NCI-H1694 treated with DMSO at 0.1 percent for 48 hours (cell line): ENCODE results near the gene ZNF366.

Experiments used
- DNase-seq: peaks from one replicate; lab custom pipeline; 2025; lab: John Stamatoyannopoulos, UW

The ZNF366 gene

DNA sequence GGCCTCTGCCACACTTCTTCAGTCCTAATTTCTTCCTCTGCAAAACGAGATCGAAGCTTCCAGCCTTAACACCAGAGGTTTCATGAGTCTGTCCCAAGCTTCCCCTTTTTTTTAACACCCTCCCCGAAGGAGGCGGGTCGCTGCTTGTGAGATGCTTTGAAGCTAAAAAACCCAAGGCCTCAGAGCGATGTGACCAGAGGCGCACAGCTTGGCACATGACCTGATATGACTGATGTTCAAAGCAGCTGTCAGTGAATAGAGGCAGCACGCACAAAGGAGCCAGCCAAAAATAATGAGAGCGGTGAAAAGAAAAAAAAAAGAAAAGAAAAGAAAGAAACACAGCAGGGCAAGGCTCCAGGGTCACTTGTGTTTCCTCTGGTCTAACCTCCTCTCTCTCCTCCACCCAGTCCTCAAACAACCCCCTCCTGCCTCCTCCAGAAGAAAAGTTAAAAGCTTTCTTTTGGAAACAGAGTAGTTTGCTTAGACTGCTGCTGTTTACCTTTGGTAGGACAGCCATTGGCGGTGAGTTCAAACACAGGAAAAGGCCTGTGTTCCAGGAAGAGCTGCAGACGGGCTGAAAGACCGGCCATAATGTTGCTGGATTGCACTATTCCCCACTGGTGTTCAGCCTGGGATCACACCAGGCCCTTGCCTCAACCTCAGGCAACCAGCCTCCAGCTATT lies 10.9 kb upstream of the ZNF366 start:
- DNase-seq, result no peak

DNA sequence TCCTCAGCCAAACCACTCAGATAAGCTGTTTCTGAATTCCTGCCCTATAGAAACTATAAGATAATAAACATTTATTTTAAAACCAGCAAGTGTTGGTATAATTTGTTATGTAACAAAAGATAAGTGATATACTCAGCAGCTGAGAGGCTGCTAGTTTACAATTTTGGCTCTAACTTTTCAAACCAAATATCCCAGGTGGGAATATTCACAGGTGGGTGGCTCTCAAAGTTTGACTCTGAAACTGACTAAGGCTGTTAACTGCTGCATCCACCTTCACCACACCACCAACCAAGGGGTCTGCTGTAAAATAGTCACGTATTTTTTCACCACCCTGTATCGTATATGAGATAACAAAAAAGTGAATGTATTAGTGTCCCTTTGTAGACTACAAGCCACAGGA lies 9.7 kb upstream of the ZNF366 start:
- DNase-seq, result no peak

DNA sequence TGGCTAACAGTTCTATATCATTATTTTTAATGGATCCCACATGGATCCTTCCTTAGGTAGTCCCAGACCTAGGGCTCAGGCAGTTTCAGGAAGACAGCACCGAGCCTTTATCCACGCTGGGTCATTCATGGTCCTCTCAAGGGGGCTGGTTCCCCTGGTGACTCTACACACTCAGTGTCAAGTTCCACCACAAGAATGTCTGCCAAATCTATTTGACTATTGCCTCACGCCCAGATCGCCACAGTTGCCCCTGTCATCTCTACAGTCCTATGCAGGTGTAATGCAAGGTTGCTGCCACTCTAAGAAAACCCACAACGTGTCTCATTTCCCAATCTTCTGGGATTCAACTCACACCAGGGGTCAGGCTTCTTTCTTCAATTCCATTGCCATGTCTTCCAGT lies 8.0 kb upstream of the ZNF366 start:
- no peak for DNase-seq

DNA sequence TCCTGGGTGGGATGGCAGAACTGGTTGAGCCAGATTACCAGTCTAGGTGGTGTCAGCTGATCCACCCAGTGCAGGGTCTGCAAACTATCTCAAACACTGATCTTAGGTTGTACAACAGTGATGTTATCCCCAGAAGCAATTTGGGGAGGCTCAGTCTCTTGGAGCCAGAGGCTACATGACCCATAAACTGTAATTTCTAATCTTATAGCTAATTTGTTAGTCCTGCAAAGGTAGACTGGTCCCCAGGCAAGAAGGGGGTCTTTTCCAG lies 5.3 kb upstream of the ZNF366 start:
- no peak for DNase-seq

DNA sequence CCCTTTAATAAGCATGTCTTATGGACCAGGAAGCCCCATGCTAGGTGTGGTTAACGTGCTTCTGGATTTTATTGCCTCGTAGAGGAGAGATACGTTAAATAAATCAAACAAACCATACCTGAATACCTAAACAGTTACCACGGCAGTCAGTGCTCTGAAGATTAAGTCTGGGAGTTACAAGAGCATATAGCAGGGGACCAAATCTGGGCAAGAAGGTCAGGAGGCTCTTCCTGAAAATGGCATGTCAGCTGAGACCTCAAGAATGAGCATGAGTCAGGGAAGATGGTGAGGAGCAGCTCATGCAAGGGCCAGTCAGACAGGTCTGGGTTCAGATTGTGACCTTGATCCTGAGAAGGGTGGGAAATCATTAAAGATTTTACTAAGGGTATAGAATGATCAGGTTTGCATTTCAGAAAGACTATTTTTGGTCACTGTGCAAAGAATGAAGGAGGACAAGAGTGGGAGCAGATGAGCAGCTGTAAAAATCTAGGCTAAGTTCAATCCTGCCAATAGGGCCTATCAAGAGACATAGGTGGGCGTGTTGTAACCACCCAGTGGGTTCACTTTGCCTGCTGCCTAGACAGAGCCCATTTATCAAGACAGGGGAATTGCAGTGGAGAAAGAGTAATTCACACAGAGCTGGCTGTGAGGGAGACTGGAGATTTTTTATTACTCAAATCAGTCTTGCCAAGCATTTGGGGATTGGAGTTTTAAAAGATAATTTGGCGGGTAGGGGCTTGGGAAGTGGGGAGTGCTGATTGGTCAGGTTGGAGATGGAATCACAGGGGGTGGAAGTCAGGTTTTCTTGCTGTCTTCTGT lies 4.8 kb upstream of the ZNF366 start:
- no peak for DNase-seq

DNA sequence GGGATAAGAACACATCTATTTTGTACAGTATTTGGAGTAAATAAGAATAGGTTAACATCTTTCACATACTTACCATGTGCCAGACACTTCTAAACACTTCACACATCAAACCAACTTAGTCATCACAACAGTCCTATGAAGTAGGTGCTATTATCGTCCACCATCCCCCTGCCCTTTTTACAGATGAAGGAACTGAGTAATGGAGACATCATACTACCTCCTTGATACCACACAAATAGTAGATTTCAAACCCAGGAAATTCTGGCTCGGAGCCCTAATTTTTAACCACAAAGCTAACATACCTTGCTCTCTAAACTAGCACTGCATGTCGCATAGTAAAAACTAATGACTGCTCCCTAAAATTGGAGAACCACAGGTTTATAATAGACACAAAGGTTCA lies 4.2 kb upstream of the ZNF366 start:
- DNase-seq, result no peak

DNA sequence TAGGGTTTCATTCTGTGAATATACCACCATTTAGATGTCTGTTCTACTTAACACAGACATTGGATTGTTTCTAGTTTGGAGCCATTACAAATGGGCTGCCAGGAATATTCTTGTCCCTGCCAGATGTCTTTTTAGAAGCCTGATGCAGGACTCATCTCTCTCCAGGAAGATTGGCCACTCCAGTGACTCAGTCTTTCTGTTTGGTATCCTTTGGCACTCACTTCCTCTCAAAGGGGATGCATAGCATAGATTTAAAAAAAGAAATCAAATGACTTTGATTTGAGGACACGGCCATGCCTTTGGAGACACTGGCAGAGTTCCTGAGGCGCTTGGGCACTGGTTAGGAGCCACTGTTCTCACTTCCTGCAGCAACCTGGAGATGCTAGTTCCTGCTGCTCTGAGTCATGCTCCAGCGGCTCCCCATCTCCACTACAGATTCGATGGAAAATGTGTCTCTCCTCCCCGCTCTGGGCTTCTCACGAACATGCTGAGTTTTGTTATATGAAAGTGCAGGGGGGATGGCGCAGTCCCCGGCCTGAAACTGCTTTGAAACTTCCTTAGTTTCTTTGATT lies 3.5 kb upstream of the ZNF366 start:
- DNase-seq, result no peak

DNA sequence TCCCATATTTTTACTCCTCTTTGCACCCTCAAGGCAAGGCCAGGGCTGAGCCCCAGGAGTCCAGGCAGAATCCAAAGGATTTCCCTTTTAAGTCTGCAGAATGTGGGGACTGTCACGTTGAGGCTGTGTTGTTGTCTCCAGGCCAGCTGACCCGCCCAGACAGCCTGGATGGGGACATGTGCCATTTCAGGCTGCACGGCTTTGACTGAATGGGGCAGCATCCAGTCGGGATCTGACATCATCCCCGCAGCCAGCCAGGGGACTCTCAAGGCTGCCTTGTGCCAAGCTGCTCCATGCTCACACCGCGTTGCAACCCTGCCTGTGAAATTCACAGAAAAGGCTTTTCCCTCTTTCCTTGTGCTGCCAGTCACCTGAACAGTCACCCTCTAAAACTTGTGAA lies 2.2 kb upstream of the ZNF366 start:
- DNase-seq, result no peak

DNA sequence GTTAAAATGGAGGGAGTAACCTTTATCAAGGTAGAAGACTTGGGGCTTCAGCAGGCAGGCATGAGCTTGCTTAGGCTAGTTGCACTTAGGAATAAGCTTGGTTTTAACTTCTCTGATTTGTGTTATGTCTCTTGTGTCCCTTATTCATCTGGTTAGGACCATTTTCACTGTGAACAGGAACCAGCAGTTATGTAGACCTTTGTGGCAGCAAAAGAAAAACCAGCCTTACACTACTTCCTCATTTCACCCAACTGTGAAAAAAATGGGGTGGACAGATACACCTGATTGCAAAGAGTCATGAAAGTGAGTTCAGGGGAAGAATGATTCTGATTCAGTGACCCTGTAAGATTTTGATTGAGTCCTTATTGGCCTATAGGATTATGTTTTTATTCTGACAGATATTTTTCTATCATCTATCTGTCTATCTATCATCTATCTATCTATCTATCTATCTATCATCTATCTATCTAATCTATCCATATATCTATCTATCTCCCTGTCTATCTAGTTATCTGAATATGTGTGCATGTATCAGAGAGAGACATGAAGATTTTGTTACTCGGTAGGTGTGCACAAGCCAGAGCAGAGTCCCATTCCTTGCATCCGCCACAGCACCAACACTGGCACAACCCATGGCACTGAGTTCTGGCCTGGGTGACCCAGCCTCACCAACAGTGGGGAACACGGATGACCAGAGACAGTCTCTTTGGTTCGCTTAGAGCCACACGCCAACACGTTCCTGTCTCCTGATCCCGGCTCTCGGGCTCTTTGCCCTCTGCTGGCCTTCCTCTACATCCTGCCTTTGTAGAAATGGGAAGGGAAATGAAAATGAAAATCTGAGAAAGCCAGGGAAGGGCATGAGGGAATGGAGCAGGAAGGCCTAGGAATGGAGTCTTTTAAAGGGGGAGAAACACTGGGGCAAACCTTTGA lies 1.3 kb upstream of the ZNF366 start:
- no peak for DNase-seq

DNA sequence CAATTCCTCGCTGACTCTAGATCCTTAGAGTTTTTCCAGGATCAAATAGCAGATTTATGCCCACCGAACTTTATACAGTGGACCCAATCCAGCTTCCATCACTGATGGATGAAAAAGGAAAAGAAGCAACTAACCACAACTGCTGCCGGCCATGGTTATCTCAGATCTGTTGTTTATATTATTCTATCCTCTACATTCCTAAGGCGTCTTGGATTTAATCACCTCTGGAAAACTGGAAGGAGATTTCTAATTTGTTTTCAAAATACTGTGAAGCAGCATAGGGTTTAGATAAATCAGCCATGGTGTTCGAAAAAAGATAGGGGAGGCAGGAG lies 663 bp upstream of the ZNF366 start:
- no peak for DNase-seq

DNA sequence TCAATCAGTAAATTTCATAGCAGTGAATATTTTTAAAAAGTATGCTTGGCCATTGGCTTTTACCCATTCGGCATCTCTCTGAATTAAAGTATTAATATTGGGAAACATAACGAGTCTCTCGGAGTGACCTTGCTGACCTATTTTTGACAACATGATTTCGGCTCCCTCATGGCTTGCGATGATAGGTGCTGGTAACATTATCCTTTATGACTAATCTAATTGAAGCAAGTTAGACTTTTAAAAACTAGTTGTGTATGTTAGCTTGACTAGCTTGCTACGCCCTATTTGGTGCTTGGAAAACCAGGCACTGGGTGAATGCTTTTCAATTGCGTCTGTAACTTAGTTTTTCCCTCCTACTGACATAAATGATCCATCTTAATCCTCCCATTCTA lies 1.1 kb downstream of the ZNF366 start:
- DNase-seq, result no peak

DNA sequence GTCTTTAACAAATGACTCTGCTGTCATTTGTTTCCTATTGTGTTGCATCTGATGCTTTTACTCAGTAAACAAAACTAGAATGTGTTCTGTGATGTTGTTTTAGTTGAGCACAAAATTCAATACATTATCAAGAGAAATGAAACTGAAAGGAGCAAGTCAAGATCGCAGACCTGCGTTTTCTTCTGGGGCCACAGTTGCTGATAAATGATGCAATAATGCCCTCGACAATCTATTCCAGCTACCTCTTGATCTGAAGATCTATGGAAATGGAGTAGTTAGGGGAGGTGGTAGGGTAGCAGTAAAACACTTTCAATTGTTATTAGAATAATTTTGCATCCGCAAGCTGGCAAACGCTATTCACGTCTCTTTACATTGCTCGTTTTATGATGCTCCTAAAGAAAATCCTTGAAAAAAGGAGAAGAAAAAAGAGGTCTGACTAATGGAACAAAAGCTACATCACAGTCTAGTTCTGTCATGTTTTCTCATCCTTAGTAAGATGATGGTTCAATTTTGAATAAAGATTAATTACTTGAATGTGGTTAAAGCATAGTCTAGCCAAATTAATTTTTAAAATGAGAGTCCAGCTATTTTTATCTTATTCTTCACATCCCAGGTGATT lies 1.6 kb downstream of the ZNF366 start:
- DNase-seq, result no peak

DNA sequence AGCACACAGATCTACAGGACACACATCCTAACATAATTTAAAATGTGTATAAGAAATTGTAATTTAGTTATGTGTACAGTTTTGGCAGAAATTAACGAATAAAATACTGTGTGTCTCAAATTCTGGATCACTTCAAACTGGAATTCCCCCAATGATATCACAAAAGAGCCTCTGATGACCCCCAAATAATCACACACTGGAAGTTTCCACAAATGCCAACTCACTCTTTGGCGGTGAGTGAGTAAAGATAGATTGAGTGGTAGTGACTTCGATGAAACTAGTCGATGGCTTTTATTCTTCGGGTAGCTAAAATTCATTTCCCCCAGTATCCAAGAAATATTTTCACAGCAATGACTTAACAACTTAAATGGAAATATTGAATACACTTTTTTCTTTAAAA lies 2.2 kb downstream of the ZNF366 start:
- DNase-seq, result no peak

DNA sequence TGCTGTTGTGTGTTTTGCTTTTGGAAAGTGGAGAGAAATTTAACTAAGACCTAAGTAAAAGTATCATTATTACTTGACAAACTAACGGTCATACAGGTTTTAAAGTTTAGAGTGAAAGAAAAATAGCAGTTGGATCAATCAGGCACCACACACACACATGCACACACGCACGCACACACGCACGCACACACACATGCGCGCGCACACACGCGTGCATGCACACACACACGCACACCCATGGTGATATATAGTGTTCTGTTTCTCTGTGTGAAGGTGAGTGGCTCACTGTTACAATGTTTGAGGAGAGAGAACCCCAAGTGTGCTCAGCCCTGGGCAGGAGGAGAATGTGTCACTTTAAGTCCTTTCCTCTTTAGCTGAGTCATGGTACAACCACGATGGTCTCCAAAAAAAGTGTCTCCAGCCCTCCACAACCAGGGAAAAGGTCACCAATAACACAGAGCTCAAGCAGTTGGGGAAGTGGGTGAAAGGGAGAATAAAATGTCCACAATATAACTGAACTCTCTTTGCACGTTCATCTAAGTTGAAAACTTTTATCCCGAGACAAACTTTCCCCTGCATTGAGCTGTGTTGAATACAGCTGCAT lies 3.2 kb downstream of the ZNF366 start:
- DNase-seq, result no peak

DNA sequence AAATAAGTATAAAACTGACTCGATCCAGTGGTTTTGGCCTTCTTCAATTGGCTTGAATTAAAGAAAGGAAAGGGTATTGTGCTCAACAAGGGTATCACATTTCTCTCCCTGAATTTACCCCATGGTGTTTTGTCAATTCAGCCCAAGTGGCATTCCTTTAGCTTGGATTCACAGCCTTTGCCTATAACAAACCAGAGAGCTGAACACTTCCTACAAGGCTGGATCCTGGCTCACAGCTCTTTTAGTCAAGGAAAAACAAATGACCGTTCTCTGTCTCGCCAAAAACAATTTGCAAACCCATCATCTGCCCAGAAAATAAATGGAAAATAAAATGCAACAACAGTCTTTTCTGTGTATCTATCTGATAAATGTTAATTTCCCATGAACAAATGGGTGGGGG lies 5.7 kb downstream of the ZNF366 start:
- no peak for DNase-seq

DNA sequence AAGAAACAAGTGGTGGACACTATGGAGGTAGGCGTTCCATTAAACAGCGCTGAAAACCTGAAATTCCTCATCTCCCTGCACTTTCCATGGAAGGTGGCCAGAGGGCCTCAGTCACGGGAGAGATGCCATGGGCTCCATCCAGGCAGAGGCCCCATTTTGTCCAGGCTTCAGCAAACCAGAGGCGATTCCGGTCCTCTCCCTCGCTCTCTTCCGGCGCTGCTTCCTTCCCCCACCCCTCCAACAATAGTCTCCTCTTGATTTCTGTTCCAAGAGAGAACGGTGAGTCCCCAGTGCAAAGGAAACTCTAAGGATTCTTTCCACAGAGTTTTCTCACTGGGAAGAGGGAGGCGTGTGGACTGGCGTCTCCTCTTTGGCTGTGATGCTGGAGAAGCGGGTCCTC lies 7.5 kb downstream of the ZNF366 start:
- DNase-seq, result no peak

DNA sequence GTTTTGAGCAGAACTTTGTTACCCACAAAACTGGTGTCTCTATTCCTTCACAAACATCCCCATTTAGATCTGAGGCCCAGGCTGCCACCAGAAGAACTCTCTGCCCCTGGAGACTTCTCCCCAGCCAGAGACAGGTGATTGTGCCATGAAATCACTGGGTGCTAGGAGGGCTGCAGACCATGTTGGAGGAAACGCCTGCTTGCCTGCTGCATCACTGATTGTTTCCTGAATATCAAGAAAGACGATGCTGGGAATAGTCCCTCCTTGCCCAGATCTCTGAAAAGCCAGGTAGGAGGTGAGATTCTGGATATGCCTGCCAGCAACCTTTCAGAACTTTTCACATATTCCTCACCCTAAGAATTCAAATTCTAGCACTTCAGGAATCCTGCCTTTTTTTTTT lies 8.1 kb downstream of the ZNF366 start:
- no peak for DNase-seq

DNA sequence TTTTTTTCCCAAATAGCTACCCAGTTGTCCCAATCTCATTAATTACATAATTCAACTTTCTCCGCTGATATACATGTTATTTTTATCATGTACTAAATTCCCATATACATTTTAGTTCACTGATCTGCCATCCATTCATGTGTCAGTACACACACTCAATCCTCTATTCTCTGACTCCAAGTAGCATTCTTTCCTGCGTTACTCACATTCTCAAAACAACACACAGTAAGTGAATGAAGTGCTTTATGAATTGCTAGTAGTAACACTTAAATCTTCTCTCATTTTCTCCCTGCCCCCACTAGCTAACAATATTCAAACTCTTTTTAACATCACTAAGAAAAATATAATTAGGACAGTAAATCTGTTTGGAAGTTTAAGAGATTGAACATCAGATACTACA lies 8.9 kb downstream of the ZNF366 start:
- no peak for DNase-seq

DNA sequence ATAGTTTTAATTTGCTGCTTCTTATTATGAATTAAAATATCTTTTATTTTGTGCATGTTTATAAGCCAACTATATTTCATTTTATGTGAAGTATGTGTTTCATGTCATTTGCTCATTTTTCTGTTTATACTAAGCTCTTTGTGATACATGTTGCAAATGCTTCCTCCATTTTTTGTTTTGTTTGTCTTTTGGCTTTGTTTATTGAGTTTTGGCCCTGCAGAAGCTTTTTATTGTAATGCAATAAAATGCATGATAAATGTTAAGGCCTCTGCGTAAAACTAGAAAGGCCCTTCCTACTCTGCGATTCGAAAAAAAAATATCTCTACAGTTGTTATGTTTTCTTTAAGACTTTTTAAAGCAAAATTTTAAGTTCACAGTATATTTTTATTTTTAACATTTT lies 9.4 kb downstream of the ZNF366 start:
- DNase-seq, result no peak

DNA sequence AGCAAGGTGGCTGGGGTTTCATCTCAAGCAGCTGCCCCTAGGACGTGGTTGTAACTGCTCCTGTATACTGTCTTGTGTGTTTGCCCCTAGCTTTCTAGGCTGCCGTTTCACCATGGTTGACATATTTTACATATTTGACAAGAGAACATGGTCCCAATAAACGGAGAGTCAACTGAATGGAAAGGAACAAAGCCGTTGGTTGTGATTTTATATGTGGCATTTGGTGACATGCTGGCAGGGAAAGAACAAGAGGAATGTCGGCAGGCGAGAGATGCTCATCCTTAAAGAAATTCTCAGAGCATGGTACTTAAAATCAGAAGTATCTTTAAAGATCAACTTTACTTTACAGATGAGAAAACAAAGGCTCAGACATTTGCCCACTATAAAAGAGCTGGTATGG lies 11.8 kb downstream of the ZNF366 start:
- no peak for DNase-seq

DNA sequence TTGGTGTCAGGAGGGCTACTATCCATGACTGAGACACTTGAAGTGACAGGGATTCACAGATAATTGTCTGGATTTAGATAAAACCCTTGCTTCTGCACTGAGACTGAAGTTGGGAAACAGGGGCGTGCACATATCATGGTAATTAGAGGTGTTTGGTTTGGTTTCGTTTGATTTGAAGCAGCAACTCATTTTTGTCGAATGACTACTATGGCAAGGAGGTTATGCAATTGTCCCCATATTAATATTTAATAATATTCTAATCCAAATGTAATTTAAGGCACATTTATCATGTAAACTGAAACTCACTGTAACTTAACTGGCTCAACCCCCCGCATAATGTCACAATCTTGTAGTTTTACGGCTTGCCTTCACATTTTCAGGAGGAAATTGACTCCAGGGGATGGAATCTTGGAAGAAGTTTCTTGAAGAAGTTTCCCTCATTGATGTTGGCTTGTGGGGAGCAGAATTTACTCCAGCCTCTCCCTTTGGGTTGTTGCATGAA lies 12.5 kb downstream of the ZNF366 start:
- no peak for DNase-seq

DNA sequence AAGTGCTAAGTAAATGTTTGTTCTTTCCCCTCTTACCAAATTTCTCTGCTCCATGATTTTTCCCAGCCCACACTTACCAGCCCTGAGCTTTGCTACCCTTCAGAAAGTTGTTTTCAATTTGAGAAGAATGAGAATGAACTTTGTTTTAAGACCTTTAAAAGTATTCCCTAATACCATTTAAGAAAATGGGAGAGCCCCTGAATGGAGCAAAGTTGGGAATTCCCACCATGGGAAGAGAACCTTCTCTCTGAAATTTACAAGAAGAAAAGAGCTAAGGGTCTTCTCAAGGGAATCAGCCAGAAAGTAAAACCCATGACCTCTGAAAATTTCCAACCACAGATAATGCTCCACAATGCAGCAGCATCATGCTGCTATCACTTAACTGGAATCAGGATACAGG lies 17.7 kb downstream of the ZNF366 start:
- DNase-seq, result no peak
